KOPT-K1 (cell line): ENCODE data around the gene KRTAP4-5.
"Not testable (repeated sequence)": the region's sequence is repeated elsewhere in the genome, so short reads cannot be mapped to it uniquely, and the experiment has no call there.

Experiments used
- H3K27ac ChIP-seq: fragments of 200-600 bp; sonication (generic); 2 replicates; pipeline ENCODE4 v1.5.1; 2016; ENCODE audit warnings: antibody characterized with exemption, mild to moderate bottlenecking, low read depth, low read length; ENCODE audit not compliant: poor library complexity, severe bottlenecking
- H3K36me3 ChIP-seq: fragments of 200-600 bp; sonication (generic); 2 replicates; pipeline ENCODE4 v1.5.1; 2017; ENCODE audit warnings: antibody characterized with exemption, mild to moderate bottlenecking, low read length, moderate library complexity; ENCODE audit not compliant: insufficient read depth
- H3K9me3 ChIP-seq: fragments of 200-600 bp; sonication (generic); 2 replicates; pipeline ENCODE4 v1.5.1; 2017; ENCODE audit warnings: antibody characterized with exemption, low read length, mild to moderate bottlenecking; ENCODE audit not compliant: insufficient read depth, poor library complexity, severe bottlenecking

KRTAP4-5 gene

GRCh38 chr17:41149652-41149985 lies at the start of gene KRTAP4-5:
TSS of gene KRTAP4-5 (minus strand) at chr17:41149825. CDS start at chr17:41149767, 58 bp downstream.
- Histone ChIP-seq H3K9me3 (no peaks in the 10 kb centered on the region), H3K36me3 (no peaks in the 10 kb centered on the region), H3K27ac (no peak within 1 kb of the TSS)

DNA sequence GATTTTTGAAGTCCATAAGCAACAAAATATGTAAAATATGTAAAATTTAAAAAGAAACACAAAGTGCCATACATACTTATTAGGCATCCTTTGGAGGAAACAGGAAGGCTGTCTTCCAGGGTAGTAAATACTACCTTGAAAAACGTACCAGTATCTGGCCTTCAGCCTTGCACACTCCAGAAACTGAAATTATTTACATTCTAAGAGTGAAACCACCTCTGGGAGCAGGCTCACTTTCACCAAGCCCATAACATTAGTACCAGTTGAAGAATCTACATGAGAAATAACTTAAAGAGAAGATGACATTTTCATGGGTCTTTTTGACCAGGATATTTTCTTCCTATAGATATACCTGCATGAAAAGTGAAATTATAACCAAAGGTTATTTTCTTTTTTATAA lies 46.4 kb upstream of the KRTAP4-5 start:
- Histone ChIP-seq H3K9me3 (no peaks in the 10 kb centered on the region), H3K36me3 (no peaks in the 10 kb centered on the region), H3K27ac (no peak overlapping the region)

- no peaks in the 10 kb centered on the region for H3K36me3 ChIP-seq
- no peaks in the 10 kb centered on the region for H3K9me3 ChIP-seq
- no peak overlapping the region for H3K27ac ChIP-seq
Observed at GRCh38 chr17:41190328-41190727, 40.7 kb upstream of the KRTAP4-5 start.

- H3K27ac ChIP-seq, H3K9me3 ChIP-seq, H3K36me3 ChIP-seq: not testable (repeated sequence)
Observed at GRCh38 chr17:41189837-41190318, 40.3 kb upstream of the KRTAP4-5 start, which contains the start of gene KRTAP9-1. TSS of gene KRTAP9-1 (plus strand) at chr17:41189887. CDS start at chr17:41189887, 0 bp downstream.

DNA sequence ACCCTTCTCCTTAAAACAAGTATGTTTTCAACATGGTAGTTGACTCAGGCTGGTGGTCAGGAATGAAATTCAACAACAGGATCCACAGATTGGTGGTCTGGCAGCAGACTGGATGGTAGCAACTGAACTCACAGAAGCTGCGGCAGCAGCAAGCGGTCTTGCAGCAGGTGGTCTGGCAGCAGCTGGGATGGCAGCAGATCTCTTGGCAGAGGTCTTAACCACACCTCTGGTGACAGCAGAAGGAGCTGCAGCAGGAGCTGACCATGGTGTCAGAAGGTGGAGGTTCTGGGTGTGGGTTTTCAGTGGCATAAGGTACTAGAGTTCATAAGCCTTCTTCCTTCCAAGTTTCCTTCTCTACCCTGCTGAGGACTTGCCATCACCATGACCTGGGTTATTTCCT lies 37.2 kb upstream of the KRTAP4-5 start:
- Histone ChIP-seq H3K27ac (no peak overlapping the region), H3K36me3 (no peaks in the 10 kb centered on the region)

GRCh38 chr17:41185001-41185400 lies 35.4 kb upstream of the KRTAP4-5 start:
- no peaks in the 10 kb centered on the region for H3K36me3 ChIP-seq
- no peak overlapping the region for H3K27ac ChIP-seq
- H3K9me3 ChIP-seq: no peaks in the 10 kb centered on the region

More for the DNA sequence above, 37.2 kb upstream of the KRTAP4-5 start:
- no peaks in the 10 kb centered on the region for H3K9me3 ChIP-seq

DNA sequence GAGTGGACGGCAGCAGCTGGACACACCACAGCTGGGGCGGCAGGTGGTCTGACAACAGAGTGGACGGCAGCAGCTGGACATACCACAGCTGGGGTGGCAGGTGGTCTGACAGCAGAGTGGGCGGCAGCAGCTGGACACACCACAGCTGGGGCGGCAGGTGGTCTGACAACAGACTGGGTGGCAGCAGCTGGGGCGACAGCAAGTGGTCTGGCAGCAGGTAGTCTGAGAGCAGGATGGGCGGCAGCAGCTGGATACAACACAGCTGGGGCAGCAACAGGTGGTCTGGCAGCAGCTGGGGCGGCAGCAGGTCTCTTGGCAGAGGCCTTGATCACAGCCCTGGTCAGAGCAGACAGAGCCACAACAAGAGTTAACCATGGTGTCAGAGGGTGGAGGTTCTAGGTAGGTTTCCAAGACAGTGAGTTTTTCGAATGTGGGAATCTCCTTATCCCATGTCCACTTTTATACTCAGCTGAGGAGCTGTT lies 34.9 kb upstream of the KRTAP4-5 start, which contains the start of gene KRTAP4-1:
Gene KRTAP4-1 (minus strand): TSS at position 432 of the 482 bp plus-strand sequence. CDS start 57 bp downstream, at position 375.
- no peak within 1 kb of the TSS for H3K27ac ChIP-seq
- H3K36me3 ChIP-seq: no peaks in the 10 kb centered on the region
- H3K9me3 ChIP-seq: no peaks in the 10 kb centered on the region

- H3K36me3 ChIP-seq: no peaks in the 10 kb centered on the region
- no peaks in the 10 kb centered on the region for H3K9me3 ChIP-seq
Observed at GRCh38 chr17:41178843-41179616, 29.4 kb upstream of the KRTAP4-5 start.

DNA sequence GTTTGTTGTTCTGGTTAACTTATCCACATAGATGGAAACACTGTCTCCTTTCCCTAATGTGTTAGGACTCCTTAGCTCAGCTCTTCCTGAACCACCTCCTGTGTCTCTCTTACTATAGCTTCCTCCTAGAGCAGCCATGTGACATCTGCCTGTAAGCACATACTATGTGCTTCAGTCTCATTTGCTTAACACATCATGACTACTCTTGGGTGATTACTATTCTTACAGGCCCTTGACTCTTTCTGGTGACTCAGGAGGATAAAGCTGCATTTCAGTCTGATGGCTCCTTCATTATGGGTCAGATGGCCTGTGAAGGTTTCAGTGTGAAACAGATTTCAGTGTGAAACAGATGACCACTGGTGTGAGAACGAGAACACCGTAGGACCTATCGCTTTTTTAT lies 28.7 kb upstream of the KRTAP4-5 start:
- no peaks in the 10 kb centered on the region for H3K9me3 ChIP-seq
- no peak overlapping the region for H3K27ac ChIP-seq
- no peaks in the 10 kb centered on the region for H3K36me3 ChIP-seq

More at GRCh38 chr17:41178843-41179616, 29.4 kb upstream of the KRTAP4-5 start:
- H3K27ac ChIP-seq: no peak overlapping the region

GRCh38 chr17:41177727-41178271 lies 28.2 kb upstream of the KRTAP4-5 start, which contains the start of gene KRTAP4-2:
TSS of gene KRTAP4-2 (minus strand) at chr17:41178221. CDS start at chr17:41178164, 57 bp downstream.
- Histone ChIP-seq H3K27ac (no peak within 1 kb of the TSS), H3K9me3 (no peaks in the 10 kb centered on the region), H3K36me3 (no peaks in the 10 kb centered on the region)

- H3K27ac ChIP-seq: no peak overlapping the region
- H3K9me3 ChIP-seq: no peaks in the 10 kb centered on the region
Observed at GRCh38 chr17:41176744-41177387, 27.2 kb upstream of the KRTAP4-5 start.

DNA sequence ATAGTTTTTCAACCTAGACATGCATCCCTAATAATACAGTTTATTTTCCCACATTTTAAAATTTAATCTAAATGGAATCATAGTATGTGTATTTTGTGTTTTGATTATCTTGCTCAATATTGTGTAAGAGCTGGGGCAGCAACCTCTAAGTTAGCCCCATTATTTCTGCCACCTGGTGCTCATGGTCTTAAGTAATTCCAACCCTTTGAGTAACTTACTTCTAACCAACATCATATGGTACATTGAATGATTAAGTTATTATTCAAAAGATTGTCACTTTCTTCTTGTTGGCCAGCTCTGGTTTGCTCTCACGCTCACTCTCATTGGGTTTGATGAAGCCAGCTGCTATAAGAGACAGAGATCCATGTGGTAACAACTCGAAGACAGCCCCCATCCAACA lies 22.3 kb upstream of the KRTAP4-5 start:
- no peaks in the 10 kb centered on the region for H3K36me3 ChIP-seq
- no peaks in the 10 kb centered on the region for H3K9me3 ChIP-seq
- no peak overlapping the region for H3K27ac ChIP-seq

More at GRCh38 chr17:41176744-41177387, 27.2 kb upstream of the KRTAP4-5 start:
- H3K36me3 ChIP-seq: no peaks in the 10 kb centered on the region

- Histone ChIP-seq H3K27ac (no peak within 1 kb of the TSS), H3K36me3 (no peaks in the 10 kb centered on the region), H3K9me3 (no peaks in the 10 kb centered on the region)
Observed at GRCh38 chr17:41168121-41168520, 18.5 kb upstream of the KRTAP4-5 start, which contains the start of gene KRTAP4-3. TSS of gene KRTAP4-3 (minus strand) at chr17:41168221. CDS start at chr17:41168172, 49 bp downstream.

GRCh38 chr17:41167561-41167960 lies 17.9 kb upstream of the KRTAP4-5 start:
- H3K27ac ChIP-seq: no peak overlapping the region
- no peaks in the 10 kb centered on the region for H3K36me3 ChIP-seq
- no peaks in the 10 kb centered on the region for H3K9me3 ChIP-seq

- H3K27ac ChIP-seq: no peak overlapping the region
- H3K9me3 ChIP-seq: no peaks in the 10 kb centered on the region
- no peaks in the 10 kb centered on the region for H3K36me3 ChIP-seq
Observed at GRCh38 chr17:41163828-41164227, 14.2 kb upstream of the KRTAP4-5 start.
